IPS-18a (cell line): ENCODE results near the gene UMAD1.
"Not testable (repeated sequence)": the region's sequence is repeated elsewhere in the genome, so short reads cannot be mapped to it uniquely, and the experiment has no call there.

Experiments used
- H3K27ac ChIP-seq: one replicate; pipeline ENCODE4 v1.5.1; 2013; ENCODE audit warnings: low read length
- H3K27me3 ChIP-seq: one replicate; pipeline ENCODE4 v1.6.1; 2013; ENCODE audit warnings: mild to moderate bottlenecking, low read length; ENCODE audit not compliant: control insufficient read depth, insufficient read depth
- H3K36me3 ChIP-seq: one replicate; pipeline ENCODE4 v1.6.1; 2013; ENCODE audit warnings: low read depth, low read length; ENCODE audit not compliant: control insufficient read depth
- H3K4me1 ChIP-seq: one replicate; pipeline ENCODE4 v1.6.1; 2013; ENCODE audit warnings: low read depth, low read length; ENCODE audit not compliant: control insufficient read depth
- H3K4me3 ChIP-seq: one replicate; pipeline ENCODE4 v1.5.1; 2013; ENCODE audit warnings: low read length
- H3K9ac ChIP-seq: one replicate; pipeline ENCODE4 v1.6.1; 2013; ENCODE audit warnings: mild to moderate bottlenecking, low read length, moderate library complexity
- H3K9me3 ChIP-seq: one replicate; pipeline ENCODE4 v1.6.1; 2013; ENCODE audit warnings: low read depth, low read length; ENCODE audit not compliant: control insufficient read depth

UMAD1 gene

DNA sequence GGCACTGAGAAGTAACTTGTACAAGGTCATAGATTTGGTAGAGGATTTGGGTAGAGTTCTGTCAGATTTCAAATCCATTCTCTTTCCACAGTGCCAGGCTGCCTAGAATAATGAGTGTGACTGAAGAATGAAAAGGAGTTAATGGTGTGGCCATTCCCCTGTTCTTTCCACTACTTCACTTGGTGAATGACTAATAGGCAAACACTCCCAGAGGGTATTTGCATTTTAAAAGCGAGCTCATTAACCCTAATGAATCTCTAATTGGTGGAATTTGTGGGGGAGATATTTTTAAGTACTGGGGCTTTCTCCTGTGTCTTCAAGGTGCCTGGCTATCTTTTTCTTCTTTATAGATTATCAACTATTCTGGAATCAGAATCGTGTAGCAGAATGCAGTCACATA, 152.7 kb downstream of the UMAD1 start:
- Histone ChIP-seq H3K27ac (no peak overlapping the region), H3K36me3 (no peaks in the 10 kb centered on the region), H3K4me3 (no peak overlapping the region), H3K4me1 (peaks cover 22% of the 10 kb centered on the region), H3K9me3 (no peaks in the 10 kb centered on the region), H3K9ac (no peak overlapping the region), H3K27me3 (no peaks in the 10 kb centered on the region)

DNA sequence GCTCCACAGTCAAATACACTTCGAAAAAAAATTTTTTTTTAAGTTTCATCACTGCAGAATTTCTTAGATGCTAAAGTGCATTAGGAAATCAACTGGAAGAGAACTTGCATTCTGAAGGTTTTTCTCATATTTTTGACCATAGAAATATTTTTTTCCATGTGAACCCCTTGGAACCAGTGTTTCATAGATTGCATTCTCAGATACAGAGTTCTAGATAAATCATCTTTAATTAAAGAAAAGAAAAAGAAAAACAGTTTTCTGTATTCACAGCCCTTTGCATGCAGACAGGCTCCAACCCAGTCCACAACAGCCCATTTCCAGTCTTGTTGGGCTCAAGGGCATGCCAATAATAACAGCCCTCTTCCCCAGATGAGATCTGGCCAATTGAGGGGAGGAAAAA, 153.4 kb downstream of the UMAD1 start:
- Histone ChIP-seq H3K9ac (no peak overlapping the region), H3K4me1 (peaks cover 22% of the 10 kb centered on the region), H3K4me3 (no peak overlapping the region), H3K27ac (no peak overlapping the region), H3K36me3 (no peaks in the 10 kb centered on the region), H3K27me3 (no peaks in the 10 kb centered on the region), H3K9me3 (no peaks in the 10 kb centered on the region)

DNA sequence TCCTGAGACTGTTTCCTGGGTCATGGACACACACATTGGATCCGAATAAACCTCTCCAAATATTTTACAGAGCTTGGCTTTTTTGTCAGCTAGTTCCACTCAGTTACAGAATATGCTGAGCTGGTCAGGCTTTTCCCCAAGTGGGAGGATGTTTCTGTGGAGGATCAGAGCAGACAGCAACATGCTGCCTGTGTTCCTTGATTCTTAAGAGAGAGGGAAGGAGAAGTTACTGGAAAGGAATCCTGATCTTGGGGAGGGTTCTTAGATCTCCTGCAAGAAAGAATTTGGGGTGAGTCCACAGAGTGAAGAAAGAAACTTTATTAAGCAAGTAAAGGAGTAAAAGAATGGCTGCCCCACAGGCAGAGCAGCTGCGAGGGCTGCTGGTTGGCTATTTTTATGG, 154.7 kb downstream of the UMAD1 start:
- no peaks in the 10 kb centered on the region for H3K27me3 ChIP-seq
- H3K4me1 ChIP-seq = peaks cover 22% of the 10 kb centered on the region
- H3K4me3 ChIP-seq = no peak overlapping the region
- H3K9me3 ChIP-seq = no peaks in the 10 kb centered on the region
- no peak overlapping the region for H3K27ac ChIP-seq
- H3K36me3 ChIP-seq = no peaks in the 10 kb centered on the region
- H3K9ac ChIP-seq = no peak overlapping the region

DNA sequence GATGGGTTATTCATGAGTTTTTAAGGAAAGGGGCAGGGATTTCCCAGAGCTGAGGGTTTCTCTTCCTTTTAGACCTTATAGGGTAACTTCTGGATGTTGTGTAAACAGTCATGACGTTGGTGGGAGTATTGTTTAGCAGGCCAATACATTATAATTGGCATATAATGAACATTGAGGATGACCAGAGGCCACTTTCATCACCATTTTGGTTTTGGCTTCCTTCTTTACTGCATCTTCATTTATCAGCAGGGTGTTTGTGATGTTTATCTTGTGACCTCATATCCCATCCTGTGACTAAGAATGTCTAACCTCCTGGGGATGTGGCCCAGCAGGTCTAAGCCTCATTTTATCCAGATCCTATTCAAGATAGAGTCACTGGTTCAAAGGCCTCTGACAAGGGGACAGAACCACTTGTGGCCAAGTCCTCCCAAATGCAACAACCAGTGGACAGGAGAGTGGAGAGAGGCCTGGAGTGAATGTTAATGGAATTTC, 155.1 kb downstream of the UMAD1 start:
- H3K27ac ChIP-seq = no peak overlapping the region
- H3K36me3 ChIP-seq = no peaks in the 10 kb centered on the region
- H3K9me3 ChIP-seq = no peaks in the 10 kb centered on the region
- no peak overlapping the region for H3K9ac ChIP-seq
- H3K4me3 ChIP-seq = no peak overlapping the region
- H3K27me3 ChIP-seq = no peaks in the 10 kb centered on the region
- H3K4me1 ChIP-seq = peaks cover 22% of the 10 kb centered on the region

DNA sequence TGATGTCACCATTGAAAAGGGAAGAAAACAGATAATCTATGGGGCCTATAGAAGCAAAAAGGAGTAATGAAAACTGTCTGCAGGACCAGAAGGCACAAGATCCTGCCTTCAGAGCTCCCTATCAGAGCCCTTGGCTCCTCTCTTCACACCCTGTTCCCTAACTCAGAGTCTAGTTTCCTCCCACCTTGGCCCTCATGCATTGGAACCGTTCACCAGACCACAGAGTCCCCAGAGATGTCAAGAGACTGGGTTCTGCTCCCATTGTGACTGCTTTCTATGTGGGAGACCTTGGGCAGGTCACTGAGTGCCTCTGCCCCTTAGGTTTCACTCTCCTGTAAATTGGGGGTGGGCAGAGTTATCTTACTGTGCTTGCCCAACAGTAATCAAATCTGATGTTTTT, 158.0 kb downstream of the UMAD1 start:
- Histone ChIP-seq H3K36me3 (no peaks in the 10 kb centered on the region), H3K4me3 (no peak overlapping the region), H3K27ac (no peak overlapping the region), H3K9me3 (no peaks in the 10 kb centered on the region), H3K27me3 (no peaks in the 10 kb centered on the region), H3K9ac (no peak overlapping the region), H3K4me1 (peaks cover 17% of the 10 kb centered on the region)

DNA sequence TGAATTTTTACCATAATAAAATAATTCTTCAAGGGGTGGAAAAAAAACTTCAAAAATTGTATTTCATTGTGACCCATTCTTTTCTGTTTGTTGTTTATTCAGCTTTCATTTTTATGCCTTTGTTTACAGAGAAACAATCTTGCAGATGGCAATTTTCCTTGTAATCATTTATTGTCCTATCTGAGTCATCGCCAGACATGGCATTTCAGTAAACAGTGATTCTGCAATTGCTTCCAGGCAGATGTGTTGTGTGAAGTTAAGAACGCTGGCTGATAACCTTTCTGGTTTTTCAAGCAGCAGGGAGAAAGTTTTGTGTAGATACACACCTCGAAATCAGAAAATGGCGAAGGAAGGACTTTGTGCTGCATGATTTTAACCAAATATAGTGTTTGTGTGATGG, 158.6 kb downstream of the UMAD1 start:
- H3K27ac ChIP-seq = no peak overlapping the region
- no peaks in the 10 kb centered on the region for H3K27me3 ChIP-seq
- H3K36me3 ChIP-seq = no peaks in the 10 kb centered on the region
- no peaks in the 10 kb centered on the region for H3K9me3 ChIP-seq
- no peak overlapping the region for H3K4me3 ChIP-seq
- peaks cover 20% of the 10 kb centered on the region for H3K4me1 ChIP-seq
- H3K9ac ChIP-seq = no peak overlapping the region

DNA sequence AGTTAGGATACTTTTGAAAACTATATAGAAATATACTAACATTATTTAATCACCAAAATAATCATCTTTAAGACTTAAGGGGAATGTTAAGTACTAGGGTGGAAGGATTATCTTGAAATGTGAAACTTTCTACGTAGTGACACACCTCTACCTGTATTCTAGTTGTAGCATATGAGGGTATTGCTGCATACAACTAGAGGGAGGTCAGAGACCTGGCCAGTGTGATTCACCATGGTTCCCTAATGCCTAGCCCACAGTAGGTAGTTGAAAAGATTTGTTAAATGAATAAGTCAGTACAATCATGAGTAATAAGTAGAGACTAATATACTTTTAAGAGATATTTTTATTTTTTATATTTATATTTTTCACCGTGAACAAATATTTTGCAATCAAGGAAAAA, 162.0 kb downstream of the UMAD1 start:
- Histone ChIP-seq H3K27me3 (no peaks in the 10 kb centered on the region), H3K9ac (no peak overlapping the region), H3K4me3 (no peak overlapping the region), H3K27ac (no peak overlapping the region), H3K36me3 (no peaks in the 10 kb centered on the region), H3K4me1 (peaks cover 10% of the 10 kb centered on the region), H3K9me3 (no peaks in the 10 kb centered on the region)

DNA sequence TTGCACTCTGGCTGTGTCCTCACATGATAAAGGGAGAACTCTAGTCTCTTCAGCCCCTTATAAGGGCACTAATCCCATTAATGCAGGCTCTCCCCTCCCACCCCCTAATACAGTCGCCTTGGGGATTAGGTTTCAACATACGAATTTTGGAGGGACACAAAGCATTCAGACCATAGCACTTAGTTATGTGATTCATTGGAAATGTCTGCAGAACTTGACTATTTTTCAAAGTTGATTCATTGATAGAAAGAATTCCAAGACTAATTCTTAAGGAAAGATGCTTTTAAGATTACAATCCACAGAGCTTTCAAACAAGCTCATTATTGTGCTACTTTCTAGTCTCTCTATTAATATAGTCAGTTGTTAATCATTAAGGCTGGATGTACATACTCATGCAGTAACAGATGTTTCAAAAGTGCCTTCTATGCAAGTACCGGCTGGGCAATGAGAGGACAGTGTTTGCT, 163.2 kb downstream of the UMAD1 start:
- no peak overlapping the region for H3K27ac ChIP-seq
- H3K9me3 ChIP-seq = no peaks in the 10 kb centered on the region
- H3K36me3 ChIP-seq = no peaks in the 10 kb centered on the region
- no peaks in the 10 kb centered on the region for H3K27me3 ChIP-seq
- no peak overlapping the region for H3K4me3 ChIP-seq
- H3K4me1 ChIP-seq = peaks cover 10% of the 10 kb centered on the region
- H3K9ac ChIP-seq = peak overlapping the region; percentile 9

DNA sequence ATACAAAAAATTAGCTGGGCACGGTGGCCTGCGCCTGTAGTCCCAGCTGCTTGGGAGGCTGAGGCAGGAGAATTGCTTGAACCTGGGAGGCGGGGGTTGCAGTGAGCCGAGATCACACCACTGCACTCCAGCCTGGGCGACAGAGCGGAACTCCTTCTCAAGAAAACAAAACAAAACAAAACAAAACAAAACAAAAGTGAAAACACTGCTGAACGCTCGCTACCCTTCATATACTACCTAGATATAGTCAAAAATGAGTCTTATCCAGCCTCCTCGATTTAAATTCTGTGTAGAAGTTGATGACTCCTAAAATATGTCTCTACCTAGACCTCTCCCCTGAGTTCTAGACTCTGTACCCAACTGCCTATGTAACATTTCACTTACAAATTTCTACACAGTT, 164.3 kb downstream of the UMAD1 start:
- H3K36me3 ChIP-seq, H3K4me3 ChIP-seq, H3K27me3 ChIP-seq, H3K4me1 ChIP-seq, H3K9me3 ChIP-seq, H3K27ac ChIP-seq, H3K9ac ChIP-seq: not testable (repeated sequence)

DNA sequence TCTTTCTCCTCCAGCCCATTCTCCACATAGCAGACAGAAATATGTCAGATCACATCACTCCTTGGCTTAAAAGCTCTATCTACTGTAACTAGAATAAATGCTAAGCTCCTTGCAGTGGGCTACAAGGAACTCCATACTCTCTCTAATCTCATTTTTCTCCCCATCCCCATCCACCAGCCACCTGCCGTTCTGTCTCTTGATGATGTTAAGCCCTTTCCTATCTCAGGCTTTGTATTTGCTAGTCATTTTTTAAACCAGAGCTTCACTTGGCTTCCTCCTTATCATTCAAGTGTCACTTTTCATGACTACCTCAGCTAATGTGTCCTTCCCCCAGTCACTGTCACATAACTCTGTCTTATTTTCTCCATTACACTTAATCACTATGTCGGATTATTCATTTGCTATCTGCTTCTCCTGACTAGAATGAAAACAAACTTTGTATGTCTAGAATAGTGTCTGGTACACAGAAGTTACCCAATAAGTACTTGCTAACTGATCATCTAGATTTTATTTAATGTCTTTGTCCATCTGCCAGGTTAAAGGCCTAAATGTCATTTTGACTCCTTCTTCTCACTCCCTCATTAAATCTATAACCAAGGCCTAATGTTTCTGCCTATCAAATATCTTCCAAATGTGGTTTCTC, 165.1 kb downstream of the UMAD1 start:
- Histone ChIP-seq H3K4me3 (no peak overlapping the region), H3K27me3 (no peaks in the 10 kb centered on the region), H3K9me3 (no peaks in the 10 kb centered on the region), H3K9ac (no peak overlapping the region), H3K4me1 (peaks cover 10% of the 10 kb centered on the region), H3K36me3 (no peaks in the 10 kb centered on the region), H3K27ac (no peak overlapping the region)

DNA sequence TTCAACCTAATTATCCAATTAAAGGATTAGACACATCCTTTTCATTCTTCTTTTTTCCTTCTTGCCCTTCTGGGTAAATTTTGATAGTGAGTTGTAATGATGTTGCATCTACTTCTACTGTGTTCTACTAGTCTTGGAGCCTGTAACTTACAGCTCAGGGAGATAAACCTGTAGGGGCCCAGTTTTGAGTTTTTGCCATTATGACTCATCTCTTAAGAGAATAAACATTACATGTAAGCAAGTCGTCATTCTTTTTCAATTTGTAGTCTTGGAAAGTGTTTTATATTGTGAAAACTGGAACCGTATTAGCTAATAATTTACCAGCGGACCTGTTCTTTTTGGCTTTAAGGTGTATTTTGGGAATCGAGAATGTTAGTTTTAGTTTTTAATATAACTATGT, 167.6 kb downstream of the UMAD1 start:
- no peaks in the 10 kb centered on the region for H3K36me3 ChIP-seq
- no peaks in the 10 kb centered on the region for H3K27me3 ChIP-seq
- H3K9me3 ChIP-seq = no peaks in the 10 kb centered on the region
- H3K4me3 ChIP-seq = no peak overlapping the region
- H3K9ac ChIP-seq = no peak overlapping the region
- no peak overlapping the region for H3K27ac ChIP-seq
- H3K4me1 ChIP-seq = peaks cover 9% of the 10 kb centered on the region

DNA sequence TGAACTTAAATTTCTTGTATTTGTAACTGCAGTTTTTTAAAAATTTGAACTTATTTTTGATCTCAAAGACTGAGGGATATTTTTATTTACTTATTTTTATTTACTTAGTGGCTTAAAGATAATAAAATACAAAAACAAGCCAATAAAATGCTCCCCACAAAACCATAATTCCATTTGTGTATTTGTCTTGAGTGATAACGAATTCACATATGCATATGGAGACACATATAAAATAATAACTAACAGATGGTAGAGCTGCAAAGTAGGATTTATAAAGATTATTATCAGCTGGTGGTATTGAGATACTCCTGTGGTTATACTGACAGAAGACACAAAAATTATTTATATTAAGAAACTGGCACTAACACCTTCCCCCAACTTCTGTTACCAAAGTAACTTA, 168.1 kb downstream of the UMAD1 start:
- no peak overlapping the region for H3K4me3 ChIP-seq
- H3K36me3 ChIP-seq = no peaks in the 10 kb centered on the region
- no peak overlapping the region for H3K9ac ChIP-seq
- H3K27ac ChIP-seq = no peak overlapping the region
- peaks cover 4% of the 10 kb centered on the region for H3K4me1 ChIP-seq
- H3K9me3 ChIP-seq = no peaks in the 10 kb centered on the region
- no peaks in the 10 kb centered on the region for H3K27me3 ChIP-seq
